ENCODE measurements around the gene DPEP2. TPM values are rescaled to one million over a fixed set of nuclear protein-coding genes. Genes with fewer than 3 reads are reported as not detected.

The DPEP2 gene
- total and polyA plus RNA-seq, 2 of the 4 experiments (the other 2 are of a cell fraction) = not detected

GRCh38 chr16:67954421-67955196, 44.7 kb downstream of the DPEP2 start:
- H3K4me3 ChIP-seq (ENCODE audit: insufficient read depth, low read depth, low read length) = no peak overlapping the region
- H2BK15ac ChIP-seq (ENCODE audit: low read depth, low read length) = no peak overlapping the region
- POLR2A ChIA-PET (ENCODE audit: unreplicated experiment) = interaction anchor here (0.6 kb wide), 1 partner anchor 62 kb away, joined by 3 read pairs; no protein-coding TSS in a partner anchor
- H3K9ac ChIP-seq (ENCODE audit: low read depth, low read length) = no peak overlapping the region
- no peak overlapping the region for H2BK5ac ChIP-seq (ENCODE audit: low read depth, low read length, poor library complexity, severe bottlenecking)
- no peak overlapping the region for H4K91ac ChIP-seq (ENCODE audit: insufficient read depth, low read depth, low read length)
- no TSS peak for BruUV-seq (replicated peaks)
- dilution Hi-C loops (cut with HindIII; ENCODE audit: low sequenced_read_pairs, unreplicated experiment) (no loop called here), in situ Hi-C loops (cut with MboI; ENCODE audit: low sequenced_read_pairs) (no loop called here), intact Hi-C loops (cut with micrococcal nuclease) (no loop called here)
- ATAC-seq (ENCODE audit: low read depth) (peak; percentile 50), DNase-seq (no peak)
- no peak overlapping the region for H3K4ac ChIP-seq (ENCODE audit: low read depth, low read length)
- no peak overlapping the region for H3K27ac ChIP-seq (ENCODE audit: insufficient read depth, low read length)
- WGBS, 2 experiments (ENCODE audit: extremely low coverage in 2 of 2, insufficient read length in 1 of 2) = 88% methylated on average over 6 of the region's 10 CpGs; no CpG with 5 or more reads in 1 of the 2 experiments
- H3K9me1 ChIP-seq (ENCODE audit: insufficient read depth, low read length) = peaks cover 11% of the 10 kb centered on the region
- H3K79me1 ChIP-seq (ENCODE audit: low read depth in 1 of 2, low read length in 2 of 2) = peaks cover 40 to 76% of the 10 kb centered on the region in 2 experiments
- no peak overlapping the region for H3K14ac ChIP-seq (replicated peaks; ENCODE audit: low read depth, low read length)
- no peaks in the 10 kb centered on the region for H3K27me3 ChIP-seq (ENCODE audit: control insufficient read depth, insufficient read depth, low read length)
- no peak overlapping the region for H2AFZ ChIP-seq (replicated peaks; ENCODE audit: low read length, poor library complexity)
- H4K5ac ChIP-seq (ENCODE audit: low read depth, low read length) = no peak overlapping the region
- H3K18ac ChIP-seq (ENCODE audit: low read depth, low read length) = no peak overlapping the region
- TF ChIP-seq NFE2L2 (IDR thresholded peaks at IDR 0.05; ENCODE audit: low read depth, low read length) = no peak
- no peak for TF ChIP-seq FOS (IDR thresholded peaks at IDR 0.05; ENCODE audit: low read depth, low read length)
- no peak for TF ChIP-seq SMC3 (IDR thresholded peaks at IDR 0.05; ENCODE audit: low read depth, low read length)
- TF ChIP-seq BHLHE40 (IDR thresholded peaks at IDR 0.05; ENCODE audit: low read depth, low read length) = no peak
- no peak for TF ChIP-seq CHD1 (IDR thresholded peaks at IDR 0.05; ENCODE audit: low read depth, low read length)
- no peak for TF ChIP-seq USF2 (IDR thresholded peaks at IDR 0.05; ENCODE audit: low read depth, low read length)
- TF ChIP-seq CTCF (conservative IDR thresholded peaks at IDR 0.05; ENCODE audit: low read depth, low read length) = no peak
- H2AK9ac ChIP-seq (replicated peaks; ENCODE audit: low read depth, low read length, poor library complexity) = peak overlapping the region; percentile 79
- H3K56ac ChIP-seq (ENCODE audit: extremely low read depth, insufficient read depth, low read length) = no peak overlapping the region
- peaks cover 77% of the 10 kb centered on the region for H3K36me3 ChIP-seq (ENCODE audit: control insufficient read depth, insufficient read depth, low read length)
- no peak overlapping the region for H2BK120ac ChIP-seq (ENCODE audit: low read depth, low read length)
- no peak overlapping the region for H3K4me2 ChIP-seq (ENCODE audit: low read depth, low read length)
- no peak overlapping the region for H2AK5ac ChIP-seq (ENCODE audit: low read depth, low read length)
- peaks cover 56% of the 10 kb centered on the region for H4K20me1 ChIP-seq (ENCODE audit: insufficient read depth, low read length)
- CTCF ChIA-PET = interaction anchor here (1.0 kb wide), 1 partner anchor 138 kb away, joined by 6 read pairs; no protein-coding TSS in a partner anchor
- peaks cover 9% of the 10 kb centered on the region for H3K4me1 ChIP-seq (ENCODE audit: control insufficient read depth, insufficient read depth, low read length)
- H2BK20ac ChIP-seq (ENCODE audit: low read depth, low read length) = no peak overlapping the region
- no peaks in the 10 kb centered on the region for H3K9me3 ChIP-seq (ENCODE audit: control insufficient read depth, insufficient read depth, low read length)
- H3K23ac ChIP-seq (ENCODE audit: low read depth, low read length) = no peak overlapping the region
- H4K8ac ChIP-seq (ENCODE audit: low read depth in 2 of 2, low read length in 2 of 2) = no peak overlapping the region

Measured in IMR-90 (cell line).